DND-41 (cell line): ENCODE measurements around the gene OR51M1.

Experiments
- EZH2 ChIP-seq: IDR thresholded peaks from 3 replicates; pipeline ENCODE4 v1.6.1; 2012; ENCODE audit warnings: borderline replicate concordance, low read depth, mild to moderate bottlenecking, moderate library complexity, low read length, inconsistent platforms; ENCODE audit not compliant: severe bottlenecking
- TF ChIP-seq, protein P1 (sequence below): IDR thresholded peaks from 2 replicates; pipeline ENCODE4 v1.5.1; 2012; ENCODE audit warnings: borderline replicate concordance, low read length, moderate library complexity, mild to moderate bottlenecking; ENCODE audit not compliant: poor library complexity, severe bottlenecking; ENCODE audit errors: extremely low read depth

- TF ChIP-seq, protein P1, sequence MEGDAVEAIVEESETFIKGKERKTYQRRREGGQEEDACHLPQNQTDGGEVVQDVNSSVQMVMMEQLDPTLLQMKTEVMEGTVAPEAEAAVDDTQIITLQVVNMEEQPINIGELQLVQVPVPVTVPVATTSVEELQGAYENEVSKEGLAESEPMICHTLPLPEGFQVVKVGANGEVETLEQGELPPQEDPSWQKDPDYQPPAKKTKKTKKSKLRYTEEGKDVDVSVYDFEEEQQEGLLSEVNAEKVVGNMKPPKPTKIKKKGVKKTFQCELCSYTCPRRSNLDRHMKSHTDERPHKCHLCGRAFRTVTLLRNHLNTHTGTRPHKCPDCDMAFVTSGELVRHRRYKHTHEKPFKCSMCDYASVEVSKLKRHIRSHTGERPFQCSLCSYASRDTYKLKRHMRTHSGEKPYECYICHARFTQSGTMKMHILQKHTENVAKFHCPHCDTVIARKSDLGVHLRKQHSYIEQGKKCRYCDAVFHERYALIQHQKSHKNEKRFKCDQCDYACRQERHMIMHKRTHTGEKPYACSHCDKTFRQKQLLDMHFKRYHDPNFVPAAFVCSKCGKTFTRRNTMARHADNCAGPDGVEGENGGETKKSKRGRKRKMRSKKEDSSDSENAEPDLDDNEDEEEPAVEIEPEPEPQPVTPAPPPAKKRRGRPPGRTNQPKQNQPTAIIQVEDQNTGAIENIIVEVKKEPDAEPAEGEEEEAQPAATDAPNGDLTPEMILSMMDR: no peak
- TF ChIP-seq EZH2: no peak
Measured at GRCh38 chr11:5423131-5423530, 39.5 kb downstream of the OR51M1 start.
